GM19193 (cell line): ENCODE data around the gene INPP5A.

Experiments used
- POLR2A ChIP-seq: IDR thresholded peaks from 4 replicates; pipeline ENCODE4 v1.6.1; 2011; ENCODE audit not compliant: insufficient read depth, insufficient read length; ENCODE audit errors: extremely low read depth

Gene INPP5A

GRCh38 chr10:132817701-132818211 is 280.2 kb downstream of the INPP5A start:
- no peak for TF ChIP-seq POLR2A

DNA sequence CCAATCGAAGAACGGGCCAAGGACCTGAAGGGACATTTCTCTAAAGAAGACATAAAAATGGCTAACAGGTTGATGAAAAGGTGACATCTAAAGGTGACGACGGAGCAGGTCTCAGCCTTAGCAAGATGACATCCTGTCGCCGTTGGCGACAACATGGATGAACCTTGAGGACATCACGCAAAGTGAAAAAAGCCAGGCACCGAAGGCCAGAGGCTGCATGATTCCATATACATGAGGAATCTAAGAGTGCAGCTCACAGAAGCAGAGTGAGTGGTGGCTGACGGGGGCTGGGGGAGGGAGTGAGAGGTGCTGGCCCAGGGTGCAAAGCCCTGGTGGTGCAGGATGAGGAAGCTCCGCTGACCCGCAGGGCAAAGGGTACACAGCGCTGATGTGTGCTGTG is 282.5 kb downstream of the INPP5A start:
- no peak for TF ChIP-seq POLR2A

GRCh38 chr10:132826524-132827422 is 289.2 kb downstream of the INPP5A start:
- no peak for TF ChIP-seq POLR2A

GRCh38 chr10:132827423-132827789 is 289.8 kb downstream of the INPP5A start:
- TF ChIP-seq POLR2A, result no peak

GRCh38 chr10:132827861-132828539 is 290.4 kb downstream of the INPP5A start:
- TF ChIP-seq POLR2A, result no peak

GRCh38 chr10:132828681-132829080 is 291.1 kb downstream of the INPP5A start:
- no peak for TF ChIP-seq POLR2A

GRCh38 chr10:132829403-132829802 is 291.8 kb downstream of the INPP5A start:
- TF ChIP-seq POLR2A, result no peak

DNA sequence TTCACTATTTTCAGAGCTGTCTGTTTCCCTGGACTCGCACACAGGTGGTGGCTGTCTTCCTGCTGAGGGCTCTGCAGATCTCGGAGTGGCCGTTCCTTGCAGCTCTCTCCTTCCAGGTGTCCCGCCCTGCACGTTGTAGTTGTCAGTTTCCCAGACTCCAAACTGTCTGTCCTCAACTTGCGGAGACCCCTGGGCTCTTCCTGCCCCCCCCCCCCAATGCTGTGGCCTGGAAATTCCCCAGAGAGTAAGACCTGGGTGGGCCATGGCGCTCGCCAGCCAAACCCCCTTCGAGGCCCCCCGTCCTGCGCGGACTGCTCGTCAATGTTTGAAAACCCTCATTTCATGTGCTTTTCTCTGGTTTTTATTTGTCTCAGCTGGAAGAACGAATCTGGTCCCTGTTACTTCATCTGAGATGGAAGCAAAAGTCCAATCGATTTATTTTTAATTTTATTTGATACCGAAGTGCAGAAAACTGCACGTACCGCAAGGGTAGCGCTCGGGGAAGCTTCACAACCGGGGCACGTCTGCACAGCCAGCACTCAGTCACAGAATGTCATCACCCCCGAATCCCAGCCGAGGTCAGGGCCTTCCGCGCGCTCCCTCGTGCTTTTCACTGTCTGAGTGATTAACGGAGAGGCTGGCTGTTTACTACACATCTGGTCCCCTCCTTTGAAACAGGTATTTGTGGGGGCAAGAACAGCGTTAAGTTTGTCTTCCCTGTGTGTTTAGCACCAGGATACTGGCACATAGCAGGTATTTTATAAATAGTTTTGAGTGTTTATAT is 294.8 kb downstream of the INPP5A start:
- no peak for TF ChIP-seq POLR2A
